NCI-H82 (cell line): ENCODE measurements around the gene PPM1F.
"Not testable (repeated sequence)": the region's sequence is repeated elsewhere in the genome, so short reads cannot be mapped to it uniquely, and the experiment has no call there.

Source experiments
- DNase-seq: peaks from one replicate; lab custom pipeline; 2025; lab: John Stamatoyannopoulos, UW

PPM1F gene

GRCh38 chr22:21940521-21940920, 12.1 kb downstream of the PPM1F start:
- DNase-seq: no peak

- DNase-seq: not testable (repeated sequence)
Observed at GRCh38 chr22:21939935-21940334, 12.7 kb downstream of the PPM1F start.

- no peak for DNase-seq
Observed at GRCh38 chr22:21939461-21939913, 13.2 kb downstream of the PPM1F start.

- DNase-seq: no peak
Observed at GRCh38 chr22:21938906-21939305, 13.7 kb downstream of the PPM1F start.

GRCh38 chr22:21938071-21938822, 14.4 kb downstream of the PPM1F start:
- DNase-seq: peak; percentile 92

GRCh38 chr22:21937821-21938070, 14.9 kb downstream of the PPM1F start:
- no peak for DNase-seq

- no peak for DNase-seq
Observed at GRCh38 chr22:21937041-21937820, 15.4 kb downstream of the PPM1F start.

GRCh38 chr22:21936151-21936775, 16.4 kb downstream of the PPM1F start:
- no peak for DNase-seq

GRCh38 chr22:21933910-21934309, 18.7 kb downstream of the PPM1F start:
- no peak for DNase-seq

- DNase-seq: no peak
Observed at GRCh38 chr22:21933413-21933812, 19.2 kb downstream of the PPM1F start.

GRCh38 chr22:21932347-21932746, 20.3 kb downstream of the PPM1F start:
- DNase-seq: no peak

- DNase-seq: no peak
Observed at GRCh38 chr22:21931056-21931455, 21.6 kb downstream of the PPM1F start.

- DNase-seq: no peak
Observed at GRCh38 chr22:21929253-21929652, 23.4 kb downstream of the PPM1F start.

- no peak for DNase-seq
Observed at GRCh38 chr22:21928048-21928447, 24.6 kb downstream of the PPM1F start.

GRCh38 chr22:21927174-21927823, 25.3 kb downstream of the PPM1F start:
- DNase-seq: no peak

- DNase-seq: no peak
Observed at GRCh38 chr22:21926728-21927127, 25.9 kb downstream of the PPM1F start.

GRCh38 chr22:21923163-21923561, 29.5 kb downstream of the PPM1F start:
- no peak for DNase-seq

GRCh38 chr22:21922370-21923162, 30.1 kb downstream of the PPM1F start:
- no peak for DNase-seq

GRCh38 chr22:21921729-21922128, 30.9 kb downstream of the PPM1F start:
- DNase-seq: no peak

GRCh38 chr22:21921184-21921721, 31.4 kb downstream of the PPM1F start:
- no peak for DNase-seq

- DNase-seq: no peak
Observed at GRCh38 chr22:21920341-21921183, 32.1 kb downstream of the PPM1F start.
